ENCODE data around the gene AMY2A. TPM values are rescaled to one million over a fixed set of nuclear protein-coding genes. Genes with fewer than 3 reads are reported as not detected.
"Not testable (repeated sequence)": the region's sequence is repeated elsewhere in the genome, so short reads cannot be mapped to it uniquely, and the experiment has no call there.

AMY2A gene
- not detected for total RNA-seq
- 0 to 0.08 reads per million in 2 donors for total RNA-seq

DNA sequence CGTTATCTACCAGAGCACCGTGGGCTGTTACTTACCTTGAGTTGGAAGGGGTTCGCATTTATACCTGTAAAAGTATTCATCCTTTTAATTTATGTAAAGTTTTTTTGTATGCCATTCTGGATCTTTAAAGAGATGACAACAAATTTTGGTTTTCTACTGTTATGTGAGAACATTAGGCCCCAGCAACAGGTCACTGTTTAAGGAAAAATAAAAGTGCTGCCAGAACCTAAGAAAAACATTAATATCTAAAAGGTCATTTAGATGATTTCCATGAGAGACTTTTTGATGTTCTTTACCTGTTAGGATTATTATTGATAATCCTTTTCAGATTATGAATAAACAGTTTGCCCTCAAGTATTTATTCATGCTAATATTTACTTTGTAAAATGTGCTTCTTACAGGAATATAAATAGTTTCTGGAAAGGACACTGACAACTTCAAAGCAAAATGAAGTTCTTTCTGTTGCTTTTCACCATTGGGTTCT, at the start of gene AMY2A:
TSS of gene AMY2A (plus strand) at position 434 of the 484 bp plus-strand sequence. CDS start at position 448, 14 bp downstream.
- H3K9me3 ChIP-seq (ENCODE audit: control insufficient read depth, low read length, poor library complexity, severe bottlenecking); H3K4me3 Mint-ChIP-seq; DNase-seq; H3K36me3 Mint-ChIP-seq (ENCODE audit: low read depth); H3K27ac Mint-ChIP-seq; H3K27me3 Mint-ChIP-seq; H3K4me1 Mint-ChIP-seq; ATAC-seq: not testable (repeated sequence)

DNA sequence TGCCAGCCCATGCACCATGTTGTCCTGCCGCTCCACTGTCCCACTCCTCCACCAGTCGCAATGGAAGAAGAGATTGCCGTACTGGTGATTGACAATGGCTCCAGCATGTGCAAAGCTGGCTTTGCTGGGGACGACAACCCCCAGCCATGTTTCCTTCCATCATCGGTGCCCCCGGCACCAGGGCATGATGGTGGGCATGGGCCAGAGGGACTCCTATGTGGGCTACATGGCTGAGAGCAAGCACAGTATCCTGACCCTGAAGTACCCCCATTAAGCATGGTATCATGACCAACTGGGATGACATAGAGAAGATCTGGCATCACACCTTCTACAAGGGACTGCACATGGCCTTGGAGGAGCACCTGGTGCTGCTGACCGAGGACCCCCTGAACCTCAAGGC, 47.7 kb upstream of the AMY2A start:
- no peaks in the 10 kb centered on the region for H3K27me3 Mint-ChIP-seq
- H3K4me3 Mint-ChIP-seq, result no peak overlapping the region
- no peaks in the 10 kb centered on the region for H3K9me3 ChIP-seq (ENCODE audit: control insufficient read depth, low read length, poor library complexity, severe bottlenecking)
- H3K36me3 Mint-ChIP-seq (ENCODE audit: low read depth), result peaks cover 7% of the 10 kb centered on the region
- ATAC-seq, result no peak
- DNase-seq, result no peak
- no peak overlapping the region for H3K27ac Mint-ChIP-seq
- no peaks in the 10 kb centered on the region for H3K4me1 Mint-ChIP-seq

DNA sequence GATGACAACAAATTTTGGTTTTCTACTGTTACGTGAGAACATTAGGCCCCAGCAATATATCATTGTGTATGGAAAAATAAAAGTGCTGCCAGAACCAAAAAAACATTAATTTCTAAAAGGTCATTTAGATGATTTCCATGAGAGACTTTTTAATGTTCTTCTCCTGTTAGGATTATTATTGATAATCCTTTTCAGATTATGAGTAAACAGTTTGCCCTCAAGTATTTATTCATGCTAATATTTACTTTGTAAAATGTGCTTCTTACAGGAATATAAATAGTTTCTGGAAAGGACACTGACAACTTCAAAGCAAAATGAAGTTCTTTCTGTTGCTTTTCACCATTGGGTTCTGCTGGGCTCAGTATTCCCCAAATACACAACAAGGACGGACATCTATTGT, 45.9 kb upstream of the AMY2A start, which contains the start of gene AMY2B:
TSS of gene AMY2B (plus strand) at position 301 of the 400 bp plus-strand sequence. CDS start at position 315, 14 bp downstream.
- H3K4me1 Mint-ChIP-seq; H3K36me3 Mint-ChIP-seq (ENCODE audit: low read depth); H3K9me3 ChIP-seq (ENCODE audit: control insufficient read depth, low read length, poor library complexity, severe bottlenecking); H3K4me3 Mint-ChIP-seq; ATAC-seq; H3K27ac Mint-ChIP-seq; DNase-seq; H3K27me3 Mint-ChIP-seq: not testable (repeated sequence)

DNA sequence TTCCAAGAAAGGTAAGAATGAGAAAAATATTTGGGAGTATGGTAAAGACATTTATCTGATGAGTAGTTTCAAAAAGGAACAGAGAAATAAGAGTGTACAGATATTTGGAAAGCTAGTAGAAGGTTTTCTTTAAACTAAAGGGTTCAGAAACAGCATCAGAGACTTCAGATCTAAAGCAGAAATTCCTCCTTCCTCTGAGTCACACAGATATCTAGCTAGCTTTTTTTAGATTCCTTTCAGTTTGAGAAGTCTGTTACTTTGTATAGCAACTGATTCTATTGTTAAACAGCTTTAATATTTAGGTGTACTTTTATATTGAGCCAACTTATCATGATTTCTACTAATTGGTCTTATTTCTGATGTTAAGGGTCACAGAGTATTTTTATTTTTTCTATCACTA, 41.2 kb upstream of the AMY2A start:
- H3K27me3 Mint-ChIP-seq, result no peaks in the 10 kb centered on the region
- H3K36me3 Mint-ChIP-seq (ENCODE audit: low read depth), result peaks cover 5% of the 10 kb centered on the region
- H3K4me1 Mint-ChIP-seq, result no peaks in the 10 kb centered on the region
- no peaks in the 10 kb centered on the region for H3K9me3 ChIP-seq (ENCODE audit: control insufficient read depth, low read length, poor library complexity, severe bottlenecking)
- no peak for DNase-seq
- ATAC-seq, result no peak
- no peak overlapping the region for H3K4me3 Mint-ChIP-seq
- H3K27ac Mint-ChIP-seq, result no peak overlapping the region

DNA sequence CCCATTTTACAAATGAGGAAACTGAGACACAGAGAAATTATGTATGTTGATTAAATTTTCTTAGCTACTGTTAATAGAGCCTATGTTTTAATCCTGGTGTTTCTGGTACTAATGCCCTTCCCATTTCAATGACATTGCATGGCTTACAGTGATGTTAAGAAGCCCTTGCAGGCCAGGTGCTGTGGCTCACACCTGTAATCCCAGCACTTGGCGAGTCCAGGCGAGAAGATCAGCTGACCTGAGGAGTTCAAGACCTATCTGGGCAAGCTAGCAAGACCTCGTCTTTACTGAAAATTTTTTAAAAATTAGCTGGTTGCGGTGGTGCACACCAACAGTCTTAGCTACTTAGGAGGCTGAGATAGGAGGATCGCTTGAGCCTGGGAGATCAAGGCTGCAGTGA, 40.4 kb upstream of the AMY2A start:
- H3K27ac Mint-ChIP-seq; H3K36me3 Mint-ChIP-seq (ENCODE audit: low read depth); H3K4me3 Mint-ChIP-seq; H3K27me3 Mint-ChIP-seq; ATAC-seq; H3K9me3 ChIP-seq (ENCODE audit: control insufficient read depth, low read length, poor library complexity, severe bottlenecking); H3K4me1 Mint-ChIP-seq; DNase-seq: not testable (repeated sequence)

DNA sequence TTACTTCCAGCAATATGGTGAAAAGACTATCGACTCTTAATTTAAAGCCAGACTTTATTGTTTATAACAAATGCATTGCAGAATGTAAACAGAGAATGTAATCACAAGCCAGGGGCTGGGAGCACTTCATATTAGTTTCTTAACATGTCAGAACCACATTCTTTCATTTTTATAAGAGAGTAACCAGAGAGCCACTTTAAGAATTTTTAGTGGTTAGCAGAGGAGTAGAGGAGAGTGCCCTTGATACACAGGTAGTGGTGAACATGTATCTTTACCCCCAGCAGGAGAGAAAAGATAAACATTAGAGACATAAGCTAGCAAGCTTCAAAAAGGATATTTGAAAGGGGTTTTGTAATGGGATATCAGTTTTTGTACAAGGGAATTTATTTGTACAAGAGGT, 34.8 kb upstream of the AMY2A start:
- H3K4me1 Mint-ChIP-seq, result no peaks in the 10 kb centered on the region
- ATAC-seq, result no peak
- no peak for DNase-seq
- H3K4me3 Mint-ChIP-seq, result no peak overlapping the region
- H3K36me3 Mint-ChIP-seq (ENCODE audit: low read depth), result peaks cover 2% of the 10 kb centered on the region
- H3K27ac Mint-ChIP-seq, result no peak overlapping the region
- no peaks in the 10 kb centered on the region for H3K27me3 Mint-ChIP-seq
- no peaks in the 10 kb centered on the region for H3K9me3 ChIP-seq (ENCODE audit: control insufficient read depth, low read length, poor library complexity, severe bottlenecking)

DNA sequence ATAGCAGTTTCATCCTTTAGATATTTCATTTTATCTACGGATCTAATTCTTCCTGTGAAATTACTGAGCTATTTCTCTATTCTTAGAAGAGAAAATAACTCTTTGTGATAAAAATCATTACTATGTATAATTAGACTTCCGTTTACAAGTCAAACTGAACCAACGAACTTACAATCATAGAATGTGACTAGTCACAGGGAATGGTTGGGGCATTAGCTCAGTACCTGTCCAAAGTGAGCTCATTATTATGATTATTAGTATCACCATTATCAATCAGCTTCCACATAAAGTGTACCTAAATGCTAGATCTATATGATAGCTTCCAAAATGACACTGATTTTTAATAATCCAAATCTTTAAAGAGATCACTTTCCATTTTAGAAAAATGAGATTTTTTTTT, 33.3 kb upstream of the AMY2A start:
- Mint-ChIP-seq H3K27me3 (no peaks in the 10 kb centered on the region), H3K4me3 (no peak overlapping the region), H3K36me3 (ENCODE audit: low read depth) (peaks cover 2% of the 10 kb centered on the region), H3K4me1 (no peaks in the 10 kb centered on the region), H3K27ac (no peak overlapping the region)
- H3K9me3 ChIP-seq (ENCODE audit: control insufficient read depth, low read length, poor library complexity, severe bottlenecking), result peaks cover under 1% of the 10 kb centered on the region
- DNase-seq (no peak), ATAC-seq (no peak)

DNA sequence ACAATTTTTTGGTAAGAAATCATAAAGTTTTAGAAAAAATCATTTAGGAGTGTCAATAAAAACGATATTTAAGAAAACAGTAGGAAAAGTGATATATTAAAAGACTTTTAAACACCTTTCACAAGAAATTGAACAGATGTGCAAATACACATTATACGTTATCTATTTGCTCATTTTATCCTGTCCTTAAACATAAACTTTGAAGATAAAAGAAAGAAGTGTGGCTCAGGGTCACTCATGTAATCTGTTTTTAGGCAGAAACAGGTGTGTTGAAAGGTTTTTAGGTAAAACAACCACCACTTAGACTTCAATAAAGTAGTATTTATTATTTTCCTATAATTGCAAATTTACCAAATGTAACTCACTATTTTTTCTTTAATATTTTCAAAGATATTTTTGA, 32.7 kb upstream of the AMY2A start:
- ATAC-seq, result no peak
- H3K9me3 ChIP-seq (ENCODE audit: control insufficient read depth, low read length, poor library complexity, severe bottlenecking), result peaks cover 4% of the 10 kb centered on the region
- no peak overlapping the region for H3K27ac Mint-ChIP-seq
- H3K4me1 Mint-ChIP-seq, result no peaks in the 10 kb centered on the region
- no peaks in the 10 kb centered on the region for H3K36me3 Mint-ChIP-seq (ENCODE audit: low read depth)
- no peaks in the 10 kb centered on the region for H3K27me3 Mint-ChIP-seq
- no peak overlapping the region for H3K4me3 Mint-ChIP-seq
- no peak for DNase-seq

DNA sequence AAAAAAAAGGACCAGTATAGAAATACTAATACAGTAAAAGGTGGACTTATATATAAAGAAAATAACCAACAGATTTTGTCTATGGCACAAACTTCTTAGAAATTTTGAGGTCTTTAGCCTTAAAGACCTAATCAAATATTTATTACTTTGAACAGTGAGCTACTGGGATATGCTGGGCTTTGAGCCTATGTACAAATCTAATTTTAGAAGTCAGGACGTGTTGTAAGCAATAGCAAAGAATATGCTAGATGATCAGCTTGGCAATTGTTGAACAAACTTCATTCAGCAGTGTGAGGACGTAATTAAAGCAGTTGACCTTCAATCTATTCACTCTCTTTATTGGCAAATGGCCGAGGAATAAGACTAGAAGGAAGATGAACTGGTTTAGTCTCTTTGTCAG, 14.5 kb upstream of the AMY2A start:
- not testable (repeated sequence) for H3K4me3 Mint-ChIP-seq; H3K27me3 Mint-ChIP-seq; H3K27ac Mint-ChIP-seq; H3K4me1 Mint-ChIP-seq; ATAC-seq; H3K36me3 Mint-ChIP-seq (ENCODE audit: low read depth); DNase-seq; H3K9me3 ChIP-seq (ENCODE audit: control insufficient read depth, low read length, poor library complexity, severe bottlenecking)

DNA sequence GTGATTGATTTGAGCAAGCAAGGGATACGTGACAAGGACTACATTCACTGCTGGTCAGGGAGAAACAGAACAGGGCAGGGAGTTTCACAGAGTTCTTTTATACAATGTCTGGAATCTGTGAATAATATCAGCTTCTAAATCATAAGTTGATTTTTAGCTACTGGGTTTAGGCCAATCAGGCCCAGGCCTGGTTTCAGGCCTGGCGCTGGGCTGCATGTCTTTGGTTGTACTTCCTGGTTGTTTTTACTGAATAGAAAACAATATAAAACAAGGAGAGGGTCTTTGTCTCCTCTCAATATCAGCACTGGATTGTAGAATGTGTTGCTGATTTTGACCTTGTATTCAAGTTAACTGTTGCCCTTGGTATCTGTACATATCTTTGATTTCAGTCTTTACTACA, 865 bp upstream of the AMY2A start:
- Mint-ChIP-seq H3K27ac (no peak overlapping the region), H3K36me3 (ENCODE audit: low read depth) (no peaks in the 10 kb centered on the region), H3K27me3 (no peaks in the 10 kb centered on the region), H3K4me1 (no peaks in the 10 kb centered on the region), H3K4me3 (no peak overlapping the region)
- ATAC-seq, result no peak
- DNase-seq, result no peak
- no peaks in the 10 kb centered on the region for H3K9me3 ChIP-seq (ENCODE audit: control insufficient read depth, low read length, poor library complexity, severe bottlenecking)

DNA sequence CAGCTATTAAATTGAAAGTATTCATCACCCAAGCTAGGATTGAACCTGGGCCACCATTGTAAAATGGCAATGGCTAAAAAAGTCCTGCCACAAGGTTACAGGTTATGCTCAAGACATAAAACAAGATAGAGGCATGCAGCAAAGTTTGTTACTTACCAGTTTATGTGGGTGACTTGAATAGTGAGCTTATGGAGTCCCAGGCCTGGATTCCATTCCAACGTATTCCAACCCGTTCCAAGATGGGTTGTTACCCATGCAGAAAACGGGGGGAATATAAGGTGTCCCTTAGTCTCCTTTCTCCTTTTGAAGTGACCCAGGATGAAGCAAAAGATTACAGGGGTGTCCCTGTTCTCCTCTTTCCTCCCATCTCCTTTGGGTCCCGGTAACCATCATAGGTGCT, 10.2 kb downstream of the AMY2A start:
- H3K4me3 Mint-ChIP-seq; H3K9me3 ChIP-seq (ENCODE audit: control insufficient read depth, low read length, poor library complexity, severe bottlenecking); H3K36me3 Mint-ChIP-seq (ENCODE audit: low read depth); DNase-seq; H3K4me1 Mint-ChIP-seq; H3K27ac Mint-ChIP-seq; ATAC-seq; H3K27me3 Mint-ChIP-seq: not testable (repeated sequence)

DNA sequence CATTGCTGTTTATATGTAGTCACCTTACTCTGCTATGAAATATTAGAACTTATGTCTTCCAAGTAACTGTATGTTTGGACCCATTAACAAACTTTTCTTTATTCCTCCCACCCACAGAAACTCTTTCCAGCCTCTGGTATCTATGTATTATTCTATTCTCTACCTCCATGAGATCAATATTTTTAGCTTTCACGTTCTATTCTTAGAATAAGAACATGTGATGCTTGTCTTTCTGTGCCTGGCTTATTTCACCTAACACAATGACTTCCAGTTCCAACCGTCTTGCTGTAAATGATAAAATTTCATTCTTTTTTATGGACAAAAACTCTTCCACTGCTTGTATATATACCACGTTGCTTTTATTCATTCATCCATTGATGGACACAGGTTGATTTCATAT, 24.0 kb downstream of the AMY2A start:
- ATAC-seq; H3K4me1 Mint-ChIP-seq; H3K27ac Mint-ChIP-seq; H3K27me3 Mint-ChIP-seq; DNase-seq; H3K9me3 ChIP-seq (ENCODE audit: control insufficient read depth, low read length, poor library complexity, severe bottlenecking); H3K36me3 Mint-ChIP-seq (ENCODE audit: low read depth); H3K4me3 Mint-ChIP-seq: not testable (repeated sequence)

DNA sequence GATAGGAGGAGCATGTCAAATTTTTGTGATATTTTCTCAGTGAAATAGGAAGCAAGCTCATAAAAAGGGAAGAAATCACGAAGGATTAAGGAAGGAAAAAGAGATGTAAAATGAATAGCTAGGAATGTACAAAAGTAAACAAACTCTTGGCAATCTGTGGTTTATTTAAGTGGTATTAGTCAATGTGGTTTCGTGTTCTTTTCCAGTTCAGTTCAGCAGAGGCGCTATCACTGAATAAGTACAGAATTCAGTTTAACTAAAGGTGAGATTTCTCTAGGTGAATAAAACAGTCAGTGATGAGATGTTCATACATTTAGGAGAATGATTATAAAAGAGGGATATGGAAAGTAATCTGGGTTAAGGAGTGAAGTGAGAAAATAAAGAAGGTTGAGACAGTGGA, 26.7 kb downstream of the AMY2A start:
- H3K4me1 Mint-ChIP-seq; H3K36me3 Mint-ChIP-seq (ENCODE audit: low read depth); H3K9me3 ChIP-seq (ENCODE audit: control insufficient read depth, low read length, poor library complexity, severe bottlenecking); ATAC-seq; DNase-seq; H3K27me3 Mint-ChIP-seq; H3K27ac Mint-ChIP-seq; H3K4me3 Mint-ChIP-seq: not testable (repeated sequence)

DNA sequence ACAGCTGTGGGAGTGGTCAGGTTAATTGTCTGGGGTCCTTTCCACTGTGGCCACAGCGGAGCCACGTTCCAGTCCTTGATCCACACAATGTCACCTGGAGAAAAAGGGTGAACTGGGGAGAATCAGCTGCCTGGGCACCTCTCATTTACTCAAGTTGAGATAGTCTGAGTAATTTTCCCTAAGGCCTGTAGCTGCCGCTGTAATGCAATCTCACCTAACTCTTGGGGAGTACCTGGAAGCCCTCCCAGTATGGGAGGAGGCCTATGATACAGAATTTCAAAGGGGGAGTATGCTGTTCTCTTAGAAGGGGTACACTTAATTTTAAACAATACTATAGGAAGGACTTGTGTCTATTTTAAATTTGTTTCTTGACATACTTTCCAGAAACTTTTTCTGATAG, 33.1 kb downstream of the AMY2A start:
- H3K4me3 Mint-ChIP-seq; H3K27me3 Mint-ChIP-seq; H3K4me1 Mint-ChIP-seq; H3K36me3 Mint-ChIP-seq (ENCODE audit: low read depth); DNase-seq; H3K27ac Mint-ChIP-seq; ATAC-seq; H3K9me3 ChIP-seq (ENCODE audit: control insufficient read depth, low read length, poor library complexity, severe bottlenecking): not testable (repeated sequence)
